Lower lobe of right lung (tissue), 2 donors: ENCODE data around the gene EGF. TPM values are rescaled to one million over a fixed set of nuclear protein-coding genes. Genes with fewer than 3 reads are reported as not detected.
"Not testable (repeated sequence)": the region's sequence is repeated elsewhere in the genome, so short reads cannot be mapped to it uniquely, and the experiment has no call there.

ENCODE experiments used
- ATAC-seq, 2 donors: fragments of 200-7000 bp; cut with Tn5 transposase; one replicate each; pipeline ENCODE4 v1.9.1; 2020 to 2022; ENCODE audit warnings: mild to moderate bottlenecking in 2 of 2, moderate library complexity in 2 of 2
- DNase-seq: peaks from one replicate; pipeline ENCODE4 v3.0.0-alpha.2; 2020
- H3K27ac ChIP-seq: fragments of 200-600 bp; one replicate; pipeline ENCODE4 v1.8.0; 2022
- H3K27me3 ChIP-seq: fragments of 200-600 bp; one replicate; pipeline ENCODE4 v1.8.0; 2022; ENCODE audit warnings: low read depth
- H3K36me3 ChIP-seq: fragments of 200-600 bp; one replicate; pipeline ENCODE4 v1.8.0; 2022; ENCODE audit warnings: mild to moderate bottlenecking
- H3K4me1 ChIP-seq: fragments of 200-600 bp; one replicate; pipeline ENCODE4 v1.8.0; 2022
- H3K4me3 ChIP-seq: fragments of 200-600 bp; one replicate; pipeline ENCODE4 v1.8.0; 2022; ENCODE audit warnings: mild to moderate bottlenecking
- H3K9me3 ChIP-seq: fragments of 200-600 bp; one replicate; pipeline ENCODE4 v1.8.0; 2022
- intact Hi-C: fragments of 100-400 bp; cut with DNase I; formaldehyde crosslinking; loops from one replicate; pipeline ENCODE4 v1.11.0; 2022
- total RNA-seq: library from RNA; stranded (reverse); fragmentation: NEBNext Ultra II Directional; extraction: Animal tissue kit (Norgen Biotek cat#: 25700); gene quantifications from one replicate; pipeline ENCODE4 v1.2.1, GENCODE V29; 2021
- TF ChIP-seq, protein P1 (sequence below): fragments of 200-600 bp; IDR thresholded peaks from one replicate; pipeline ENCODE4 v1.8.0; 2022; ENCODE audit warnings: antibody characterized with exemption, mild to moderate bottlenecking
- donor health status: DM: no; HTN: yes; CAD: no; lungs with severe emphysema.

EGF gene
- total RNA-seq, 1 donor from 2014 or later = 3.5 TPM

GRCh38 chr4:110034026-110034393 is 121.3 kb downstream of the EGF start:
- peak; percentile 74 to 75 for ATAC-seq
- intact Hi-C loops = no loop called here
- Histone ChIP-seq H3K4me3 (no peak overlapping the region), H3K27ac (no peak overlapping the region), H3K36me3 (no peaks in the 10 kb centered on the region), H3K4me1 (no peaks in the 10 kb centered on the region), H3K27me3 (peaks cover 9% of the 10 kb centered on the region), H3K9me3 (no peaks in the 10 kb centered on the region)
- no peak for DNase-seq
- TF ChIP-seq, protein P1, sequence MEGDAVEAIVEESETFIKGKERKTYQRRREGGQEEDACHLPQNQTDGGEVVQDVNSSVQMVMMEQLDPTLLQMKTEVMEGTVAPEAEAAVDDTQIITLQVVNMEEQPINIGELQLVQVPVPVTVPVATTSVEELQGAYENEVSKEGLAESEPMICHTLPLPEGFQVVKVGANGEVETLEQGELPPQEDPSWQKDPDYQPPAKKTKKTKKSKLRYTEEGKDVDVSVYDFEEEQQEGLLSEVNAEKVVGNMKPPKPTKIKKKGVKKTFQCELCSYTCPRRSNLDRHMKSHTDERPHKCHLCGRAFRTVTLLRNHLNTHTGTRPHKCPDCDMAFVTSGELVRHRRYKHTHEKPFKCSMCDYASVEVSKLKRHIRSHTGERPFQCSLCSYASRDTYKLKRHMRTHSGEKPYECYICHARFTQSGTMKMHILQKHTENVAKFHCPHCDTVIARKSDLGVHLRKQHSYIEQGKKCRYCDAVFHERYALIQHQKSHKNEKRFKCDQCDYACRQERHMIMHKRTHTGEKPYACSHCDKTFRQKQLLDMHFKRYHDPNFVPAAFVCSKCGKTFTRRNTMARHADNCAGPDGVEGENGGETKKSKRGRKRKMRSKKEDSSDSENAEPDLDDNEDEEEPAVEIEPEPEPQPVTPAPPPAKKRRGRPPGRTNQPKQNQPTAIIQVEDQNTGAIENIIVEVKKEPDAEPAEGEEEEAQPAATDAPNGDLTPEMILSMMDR = no peak

DNA sequence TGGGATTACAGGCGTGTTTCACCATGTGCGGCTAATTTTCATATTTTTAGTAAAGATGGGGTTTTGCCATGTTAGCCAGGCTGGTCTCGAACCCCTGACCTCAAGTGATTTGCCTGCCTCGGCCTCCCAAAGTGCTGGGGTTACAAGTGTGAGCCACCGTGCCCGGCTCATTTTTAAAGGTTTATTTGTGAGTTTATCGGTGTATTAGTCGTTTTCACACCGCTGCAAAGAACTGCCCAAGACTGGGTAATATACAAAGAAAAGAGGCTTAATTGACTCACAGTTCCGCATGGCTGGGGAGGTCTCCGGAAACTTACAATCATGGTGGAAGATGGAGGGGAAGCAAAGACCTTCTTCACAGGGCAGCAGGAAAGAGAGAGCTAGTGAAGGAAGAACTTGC is 126.5 kb downstream of the EGF start:
- H3K36me3 ChIP-seq, DNase-seq, H3K4me3 ChIP-seq, H3K9me3 ChIP-seq, intact Hi-C loops, ATAC-seq, H3K4me1 ChIP-seq, H3K27ac ChIP-seq: not testable (repeated sequence)
- H3K27me3 ChIP-seq = peaks cover 22% of the 10 kb centered on the region

DNA sequence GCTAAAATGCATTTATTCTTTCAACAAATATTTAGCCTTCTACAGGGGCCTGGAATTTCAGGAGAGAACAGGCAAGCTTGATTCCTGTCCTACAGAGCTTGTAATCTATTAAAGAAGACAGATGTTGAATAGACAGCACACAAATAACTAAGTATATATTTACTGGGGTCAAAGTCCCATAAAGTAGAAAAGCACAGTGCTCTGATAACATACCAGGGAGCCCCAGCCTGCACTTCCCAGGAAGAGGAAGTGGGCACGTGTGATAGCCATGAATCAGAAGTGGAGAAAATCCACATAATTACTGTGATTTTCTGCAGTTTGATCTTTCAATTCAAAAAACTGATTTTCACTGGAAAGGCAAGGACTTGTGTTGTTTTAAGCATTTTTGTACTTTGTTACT is 129.1 kb downstream of the EGF start:
- TF ChIP-seq, protein P1 = no peak
- H3K27me3 ChIP-seq = peaks cover 20% of the 10 kb centered on the region
- H3K36me3 ChIP-seq = no peaks in the 10 kb centered on the region
- DNase-seq = no peak
- no peak for ATAC-seq
- no peaks in the 10 kb centered on the region for H3K9me3 ChIP-seq
- intact Hi-C loops = loop anchor here (10.0 kb wide), 1 partner anchor 173 kb away; no protein-coding TSS in a partner anchor
- no peak overlapping the region for H3K27ac ChIP-seq
- H3K4me3 ChIP-seq = no peak overlapping the region
- no peaks in the 10 kb centered on the region for H3K4me1 ChIP-seq

DNA sequence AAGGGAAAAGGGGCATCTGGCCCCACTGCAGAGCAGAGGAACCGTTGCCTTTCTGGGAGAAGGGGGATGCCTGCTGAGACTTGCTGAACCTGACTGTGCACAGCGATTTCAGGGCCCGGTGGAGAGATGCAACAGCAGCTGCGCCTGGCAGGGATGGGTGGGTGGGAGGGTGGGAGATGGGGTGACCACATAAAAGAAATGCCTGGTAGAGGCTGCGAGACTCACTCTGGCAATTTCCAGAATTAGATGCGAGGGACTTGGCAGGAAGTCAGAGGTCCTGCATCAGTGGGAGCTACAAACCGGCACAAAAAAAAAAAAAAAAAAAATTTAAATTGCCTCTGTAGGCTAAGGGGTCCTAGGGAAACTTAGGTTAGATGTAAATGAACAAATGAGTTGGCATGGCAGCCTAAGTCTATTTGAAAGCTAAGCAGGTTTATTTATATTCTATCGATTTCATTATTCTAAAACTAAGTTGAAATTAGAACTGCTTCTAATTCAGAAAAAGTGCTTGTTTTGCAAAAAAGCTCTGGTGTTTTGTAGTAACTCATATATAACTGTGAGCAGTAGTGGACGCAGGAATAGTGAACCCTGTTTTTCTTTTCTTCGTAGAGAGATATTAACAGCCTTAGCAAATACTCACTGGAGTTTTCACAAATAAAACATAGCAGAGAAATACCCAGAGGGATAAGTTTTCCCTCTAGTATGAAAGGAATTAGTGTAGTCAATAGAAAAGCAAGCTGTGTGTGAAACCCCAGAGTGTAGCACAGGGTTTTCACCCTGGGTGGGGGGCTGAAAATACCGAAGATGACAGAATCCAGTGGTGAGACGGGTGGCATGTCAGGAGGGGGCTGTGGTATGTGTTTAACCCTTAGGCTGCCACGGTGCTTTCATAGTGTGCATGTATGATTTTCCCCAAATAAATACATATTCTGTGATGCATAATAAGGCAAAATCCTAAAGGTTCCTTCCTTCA is 130.1 kb downstream of the EGF start:
- peaks cover 14% of the 10 kb centered on the region for H3K27me3 ChIP-seq

GRCh38 chr4:110046588-110047049 is 133.9 kb downstream of the EGF start:
- Histone ChIP-seq H3K4me3 (no peak overlapping the region), H3K27ac (no peak overlapping the region), H3K27me3 (peaks cover 14% of the 10 kb centered on the region), H3K36me3 (no peaks in the 10 kb centered on the region), H3K9me3 (no peaks in the 10 kb centered on the region), H3K4me1 (no peaks in the 10 kb centered on the region)
- TF ChIP-seq, protein P1 = no peak
- DNase-seq = no peak
- no peak for ATAC-seq
- intact Hi-C loops = loop anchor here (10.0 kb wide), 1 partner anchor 168 kb away; no protein-coding TSS in a partner anchor

More for the DNA sequence above, 130.1 kb downstream of the EGF start:
- no peaks in the 10 kb centered on the region for H3K4me1 ChIP-seq
- intact Hi-C loops = loop anchor here (10.0 kb wide), 1 partner anchor 172 kb away; no protein-coding TSS in a partner anchor
- DNase-seq = no peak
- ATAC-seq = no peak
- no peak overlapping the region for H3K4me3 ChIP-seq
- H3K27ac ChIP-seq = no peak overlapping the region
- no peaks in the 10 kb centered on the region for H3K36me3 ChIP-seq
- TF ChIP-seq, protein P1 = no peak
- no peaks in the 10 kb centered on the region for H3K9me3 ChIP-seq
